GM19372 (cell line): ENCODE results near the gene GNRHR.

Experiments used
- ATAC-seq: cut with Tn5 transposase; IDR thresholded peaks from one replicate; pipeline ENCODE4 v1.9.1; 2021; ENCODE audit warnings: mild to moderate bottlenecking, low read depth, moderate library complexity; ENCODE audit not compliant: unreplicated experiment

GNRHR gene

DNA sequence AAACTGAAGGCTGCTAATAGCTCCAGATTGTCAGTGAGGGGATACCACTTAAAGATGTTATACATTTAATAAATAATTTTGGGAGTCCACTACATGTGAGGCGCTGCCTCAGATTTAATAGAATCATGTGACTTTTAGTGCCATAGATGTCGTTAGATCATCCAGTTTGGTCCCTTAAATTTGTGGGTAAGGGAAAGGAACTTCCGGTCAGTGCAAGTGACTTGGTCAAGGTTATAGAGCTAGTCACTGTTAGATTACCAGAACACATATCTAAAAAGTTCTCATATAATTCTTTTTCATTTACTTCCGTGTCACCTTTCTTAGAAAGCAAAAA, 52.7 kb downstream of the GNRHR start:
- ATAC-seq: no peak

DNA sequence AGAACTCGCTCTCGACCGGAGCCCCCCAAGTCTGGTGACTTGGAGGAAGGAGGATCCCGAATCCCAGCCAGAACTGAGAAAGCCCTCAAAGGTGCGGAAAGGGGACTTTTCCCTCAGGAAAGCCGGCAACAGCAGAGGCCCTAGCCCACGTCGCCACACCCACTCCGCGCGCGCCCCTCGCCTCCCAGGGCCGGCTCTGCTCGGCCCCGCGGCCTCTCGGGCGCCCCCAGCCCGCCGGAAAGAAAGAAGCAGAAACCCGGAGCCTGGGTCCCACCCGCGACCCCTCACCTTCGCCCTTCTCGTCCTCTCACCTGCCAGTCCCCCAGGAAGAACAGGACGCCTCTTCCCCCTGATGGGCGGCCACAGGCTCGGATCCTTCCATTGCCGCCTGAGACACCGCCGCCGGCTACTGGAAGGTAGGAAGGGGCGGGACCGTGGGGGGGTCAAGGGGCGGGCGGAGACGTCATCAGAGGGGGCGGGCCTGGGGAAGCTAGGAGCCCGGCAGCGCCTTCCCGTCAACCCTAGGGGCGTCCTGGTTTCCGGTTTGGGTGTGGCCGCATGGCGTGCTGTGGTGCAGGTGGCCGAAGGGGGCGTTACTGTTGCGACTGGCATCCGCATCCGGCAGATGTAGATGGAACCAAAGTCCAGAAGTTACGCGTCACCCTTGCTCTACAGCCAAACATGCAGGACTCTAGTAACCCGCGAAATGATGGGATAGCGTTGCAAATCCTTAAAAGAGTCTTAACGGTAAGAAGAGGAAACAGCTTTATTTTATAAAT, 53.3 kb downstream of the GNRHR start, which contains the start of gene UBA6:
UBA6 (minus strand) TSS at position 418 of the 779 bp plus-strand sequence; CDS start at position 382, 36 bp downstream.
- ATAC-seq: peak; percentile 96

DNA sequence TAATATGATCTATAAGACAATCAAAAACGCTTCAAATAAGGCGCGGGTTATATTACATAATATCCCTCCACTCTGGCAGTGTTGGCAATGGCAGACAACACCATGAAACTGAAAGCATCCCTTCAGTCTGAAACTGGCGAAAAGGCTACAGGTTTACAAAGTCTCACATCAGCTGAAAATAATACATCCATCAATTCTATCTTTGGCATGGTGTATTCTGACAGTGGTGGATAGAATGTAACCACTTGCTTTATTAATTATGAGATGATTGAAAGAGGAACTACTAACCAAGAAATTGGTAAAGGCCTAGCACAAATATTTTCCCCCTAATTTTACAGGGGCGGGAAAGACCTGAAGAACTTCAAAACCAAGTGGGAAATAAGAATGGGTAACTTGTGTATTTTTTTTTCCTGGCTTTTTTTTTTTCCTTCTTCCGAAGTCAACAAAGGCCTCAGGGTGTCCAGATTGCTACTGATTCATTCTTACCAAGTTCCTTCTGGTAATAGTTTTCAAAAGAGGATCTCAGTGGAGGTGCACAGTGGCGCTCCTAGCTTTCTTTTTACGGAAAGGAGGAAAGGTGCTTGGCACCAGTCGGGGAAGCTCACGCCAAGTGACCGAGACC, 54.0 kb downstream of the GNRHR start:
- peak; percentile 5 for ATAC-seq

DNA sequence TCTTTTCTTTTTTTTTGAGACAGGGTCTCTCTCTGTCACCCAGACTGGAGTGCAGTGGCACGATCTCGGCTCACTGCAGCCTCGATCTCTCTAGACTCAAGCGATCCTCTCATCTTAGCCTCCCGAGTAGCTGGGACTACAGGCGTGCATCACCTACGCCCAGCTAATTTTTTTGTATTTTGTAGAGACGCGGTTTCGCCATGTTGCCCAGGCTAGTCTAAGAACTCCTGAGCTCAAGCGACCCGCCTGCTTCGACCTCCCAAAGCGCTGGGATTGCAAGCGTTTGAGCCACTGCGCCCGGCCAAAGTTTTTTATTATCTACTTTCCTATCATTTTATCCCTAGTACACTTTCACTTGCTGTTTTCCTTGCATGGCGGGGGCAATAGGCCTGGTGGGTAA, 54.6 kb downstream of the GNRHR start:
- no peak for ATAC-seq

DNA sequence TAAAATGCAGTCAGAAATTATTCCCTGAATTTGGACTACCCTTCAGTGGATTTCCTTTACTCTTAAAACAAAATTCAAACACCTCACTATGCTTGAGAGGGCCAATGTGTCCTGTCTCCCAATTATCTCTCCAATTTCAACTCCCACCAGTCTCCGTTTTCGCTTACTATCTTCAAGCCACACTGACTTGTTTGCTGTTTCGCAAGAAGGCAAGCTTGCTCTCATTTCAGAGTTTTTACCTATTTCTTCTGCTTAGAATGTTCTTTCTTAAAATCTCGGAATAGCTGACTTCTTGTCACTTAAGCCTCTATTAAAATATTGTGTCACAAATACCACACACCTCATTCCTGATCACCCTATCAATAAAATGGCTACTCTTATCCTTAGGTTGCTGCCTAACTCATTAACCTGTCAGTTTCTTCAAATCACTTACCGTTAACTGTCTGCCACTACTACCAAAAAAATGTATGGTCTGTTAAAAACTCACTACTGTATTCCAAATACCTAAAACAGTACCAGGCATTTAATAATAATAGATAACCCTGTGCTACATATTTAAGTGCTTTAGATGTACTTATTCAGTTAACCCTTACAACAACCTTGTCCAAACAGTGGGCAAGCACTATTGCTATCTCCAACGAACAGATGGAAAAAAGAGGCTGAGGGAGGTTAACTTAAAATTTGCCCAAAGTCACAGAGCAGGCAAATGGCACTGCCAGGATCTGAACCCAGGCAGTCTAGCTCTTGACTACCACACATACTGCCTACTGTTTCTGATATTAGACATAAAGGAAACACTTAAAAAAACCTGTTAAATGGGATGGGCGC, 56.1 kb downstream of the GNRHR start:
- no peak for ATAC-seq

DNA sequence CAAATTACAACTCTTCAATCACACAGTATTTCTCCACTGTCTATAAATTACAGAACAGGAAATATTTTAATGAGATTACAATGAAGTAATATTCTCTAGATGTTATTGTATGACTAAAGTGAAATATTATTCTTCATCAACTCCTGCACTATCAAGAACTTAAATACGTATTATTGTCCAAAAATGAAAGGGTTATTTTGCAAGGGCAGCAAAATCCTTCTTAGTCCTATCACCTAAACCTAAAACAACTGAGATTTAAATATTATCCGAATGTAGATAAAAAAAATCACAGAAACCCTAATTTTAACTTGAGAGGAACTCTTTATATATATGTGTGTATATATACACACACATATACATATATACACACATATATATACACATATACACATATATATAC, 58.1 kb downstream of the GNRHR start:
- no peak for ATAC-seq

DNA sequence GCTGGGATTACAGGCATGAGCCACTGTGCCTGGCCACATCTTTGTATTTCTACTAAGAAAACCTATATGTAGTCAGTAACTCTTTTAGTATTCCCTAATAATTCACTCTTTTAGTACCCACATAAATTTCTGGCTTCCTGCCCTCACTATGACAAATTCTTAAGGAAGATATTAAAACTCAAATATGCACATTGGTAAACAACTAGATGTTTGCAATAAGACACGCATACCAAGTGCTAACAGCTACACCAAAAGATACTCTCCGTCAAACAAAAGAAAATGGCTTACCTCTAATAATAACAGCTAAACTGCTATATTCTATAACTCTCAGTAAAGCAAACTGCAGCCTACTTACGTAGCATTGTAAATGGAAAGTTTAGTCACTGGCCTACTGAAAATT, 59.5 kb downstream of the GNRHR start:
- no peak for ATAC-seq

DNA sequence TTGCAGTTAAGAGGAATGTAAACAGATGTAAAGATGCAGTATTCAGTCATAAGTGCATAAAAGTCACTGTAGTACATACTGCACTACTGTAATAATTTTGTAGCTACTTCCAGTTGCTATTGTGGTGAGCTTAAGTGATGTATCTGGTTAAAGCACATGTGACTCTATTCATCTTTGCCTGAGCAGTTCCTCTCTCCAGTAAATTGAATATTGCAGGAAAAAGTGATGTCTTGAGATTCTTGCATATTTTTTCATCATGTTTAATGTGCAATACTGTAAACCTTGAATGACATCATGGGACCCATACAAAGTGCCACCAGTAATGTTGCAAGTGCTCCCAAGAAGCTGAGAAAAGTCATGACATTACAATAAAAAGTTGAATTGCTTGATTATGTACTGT, 62.9 kb downstream of the GNRHR start:
- no peak for ATAC-seq
